Measurements from ENCODE around the gene ZC3H4.

DNA sequence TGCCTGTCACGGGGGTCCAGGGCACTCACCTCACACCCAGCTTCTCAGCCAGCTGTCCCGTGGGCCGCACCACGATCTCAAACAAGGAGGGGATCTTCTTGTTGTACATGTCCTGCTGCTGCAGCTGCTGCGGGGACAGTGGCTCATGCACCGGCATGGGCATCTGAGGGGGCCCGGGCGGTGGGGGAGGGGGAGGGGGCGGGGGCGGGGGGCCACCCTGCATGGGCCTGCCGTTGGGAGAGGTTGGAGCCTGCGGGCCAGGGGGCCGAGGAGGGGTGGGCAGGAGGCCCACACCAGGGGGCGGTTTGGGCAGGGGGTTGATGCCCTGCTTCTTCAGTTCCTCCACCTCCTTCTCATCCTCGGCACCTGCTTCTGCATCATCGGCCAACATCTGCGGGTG is 41.3 kb downstream of the ZC3H4 start:
- TF ChIP-seq CTCF (IDR thresholded peaks at IDR 0.05; ENCODE audit: low read length) (no peak), EZH2 (IDR thresholded peaks at IDR 0.05; ENCODE audit: borderline replicate concordance, low read length) (no peak)
